VCaP (cell line): Measurements from ENCODE around the gene EBLN1.
A peak's percentile ranks its signal among the peaks of the same experiment; 100 is the strongest.

Experiments used
- H3K27ac ChIP-seq: fragments of 450-650 bp; 2 replicates; pipeline ENCODE4 v1.5.1; 2017
- TF ChIP-seq, protein P1 (sequence below): fragments of 450-650 bp; conservative IDR thresholded peaks from 2 replicates; pipeline ENCODE4 v1.5.1; 2017; ENCODE audit warnings: mild to moderate bottlenecking, moderate library complexity

The EBLN1 gene

DNA sequence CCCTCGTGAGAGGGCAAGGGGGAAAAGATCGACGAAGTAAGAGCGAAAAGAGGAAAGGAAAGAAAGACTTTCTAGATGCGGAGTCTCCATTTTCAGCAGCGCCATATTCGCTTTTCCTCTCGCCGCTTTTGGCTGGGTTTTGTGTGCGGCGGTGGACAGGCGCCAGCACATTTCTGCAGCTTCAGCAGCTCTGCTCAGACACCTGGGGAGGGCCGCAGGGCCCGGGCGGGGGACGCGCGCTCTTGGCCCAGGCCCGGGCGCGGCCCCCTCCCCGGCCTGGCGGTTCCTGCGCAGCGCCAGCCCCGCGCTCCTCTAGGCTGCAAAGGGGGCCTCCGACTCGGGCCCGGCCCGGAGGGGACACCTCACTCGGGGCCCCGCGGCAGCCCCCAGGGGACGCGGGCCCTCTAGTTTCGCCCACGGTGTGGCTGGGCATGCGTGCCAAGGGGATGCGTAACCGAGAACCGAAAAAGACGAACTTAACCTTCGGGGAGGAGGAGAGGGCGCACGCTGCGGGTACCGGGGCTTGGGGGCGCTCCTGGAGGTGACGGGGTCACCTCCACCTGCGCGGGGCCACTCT is 34.5 kb upstream of the EBLN1 start:
- TF ChIP-seq, protein P1, sequence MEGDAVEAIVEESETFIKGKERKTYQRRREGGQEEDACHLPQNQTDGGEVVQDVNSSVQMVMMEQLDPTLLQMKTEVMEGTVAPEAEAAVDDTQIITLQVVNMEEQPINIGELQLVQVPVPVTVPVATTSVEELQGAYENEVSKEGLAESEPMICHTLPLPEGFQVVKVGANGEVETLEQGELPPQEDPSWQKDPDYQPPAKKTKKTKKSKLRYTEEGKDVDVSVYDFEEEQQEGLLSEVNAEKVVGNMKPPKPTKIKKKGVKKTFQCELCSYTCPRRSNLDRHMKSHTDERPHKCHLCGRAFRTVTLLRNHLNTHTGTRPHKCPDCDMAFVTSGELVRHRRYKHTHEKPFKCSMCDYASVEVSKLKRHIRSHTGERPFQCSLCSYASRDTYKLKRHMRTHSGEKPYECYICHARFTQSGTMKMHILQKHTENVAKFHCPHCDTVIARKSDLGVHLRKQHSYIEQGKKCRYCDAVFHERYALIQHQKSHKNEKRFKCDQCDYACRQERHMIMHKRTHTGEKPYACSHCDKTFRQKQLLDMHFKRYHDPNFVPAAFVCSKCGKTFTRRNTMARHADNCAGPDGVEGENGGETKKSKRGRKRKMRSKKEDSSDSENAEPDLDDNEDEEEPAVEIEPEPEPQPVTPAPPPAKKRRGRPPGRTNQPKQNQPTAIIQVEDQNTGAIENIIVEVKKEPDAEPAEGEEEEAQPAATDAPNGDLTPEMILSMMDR = no peak
- peak overlapping the region; percentile 80 for H3K27ac ChIP-seq

DNA sequence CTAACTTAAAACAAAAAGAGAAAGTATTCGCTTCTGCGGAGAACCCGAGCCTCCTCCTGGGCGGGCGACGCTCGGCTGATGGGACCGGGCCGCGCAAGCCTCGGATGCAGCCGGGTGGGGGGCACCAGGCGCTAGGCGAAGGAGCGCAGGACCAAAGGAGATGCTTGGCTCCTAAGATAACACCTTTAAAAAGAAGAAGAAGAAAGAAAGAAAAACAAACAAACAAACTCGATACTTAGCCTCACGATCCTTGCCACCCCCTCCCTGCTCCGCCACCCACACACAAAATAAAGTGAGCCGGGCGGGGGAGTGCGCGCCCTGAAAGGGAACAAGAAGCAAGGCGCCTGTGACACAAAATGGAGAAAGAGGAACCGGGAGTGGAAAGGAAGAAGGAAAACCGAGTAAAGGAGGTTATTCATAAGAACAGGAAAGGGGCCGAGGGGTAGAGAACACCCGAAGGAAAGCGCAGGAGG is 34.0 kb upstream of the EBLN1 start:
- TF ChIP-seq, protein P1 = no peak
- H3K27ac ChIP-seq = peak overlapping the region; percentile 80

DNA sequence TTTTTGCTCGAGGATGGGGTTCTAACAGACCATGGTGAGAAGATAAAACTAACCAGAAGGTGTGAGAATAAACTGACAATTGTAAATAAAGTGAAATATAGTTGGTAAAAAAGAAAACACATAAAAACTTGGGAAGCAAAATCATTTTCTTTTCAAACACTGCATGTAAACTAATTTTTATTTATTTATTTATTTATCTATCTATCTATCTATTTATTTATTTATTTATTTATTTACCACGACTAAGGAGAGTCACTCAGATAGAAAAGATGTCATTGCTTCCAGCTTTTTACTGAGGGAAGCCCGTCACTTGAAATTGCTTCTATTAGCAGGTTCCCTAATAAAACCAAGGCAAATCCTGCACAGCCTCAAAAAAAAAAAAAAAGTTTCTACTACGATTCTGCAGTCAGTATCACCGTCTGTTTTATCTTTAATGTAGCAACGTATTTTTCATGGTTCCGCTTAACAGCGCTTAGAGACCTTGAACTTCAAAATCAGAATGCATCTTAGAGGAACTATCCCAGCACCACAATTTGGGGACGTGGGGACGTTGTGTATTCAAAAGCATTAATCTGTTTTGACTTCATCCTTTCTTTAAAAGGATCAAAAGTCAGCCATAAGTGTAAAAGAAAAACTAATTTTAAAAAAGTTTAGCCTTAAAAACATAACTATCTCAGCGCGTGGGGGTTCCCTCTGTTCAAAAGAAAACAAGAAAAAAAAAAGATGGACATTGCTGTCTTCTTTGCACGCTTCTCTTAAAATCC is 33.3 kb upstream of the EBLN1 start:
- TF ChIP-seq, protein P1 = no peak
- peak overlapping the region; percentile 80 for H3K27ac ChIP-seq

DNA sequence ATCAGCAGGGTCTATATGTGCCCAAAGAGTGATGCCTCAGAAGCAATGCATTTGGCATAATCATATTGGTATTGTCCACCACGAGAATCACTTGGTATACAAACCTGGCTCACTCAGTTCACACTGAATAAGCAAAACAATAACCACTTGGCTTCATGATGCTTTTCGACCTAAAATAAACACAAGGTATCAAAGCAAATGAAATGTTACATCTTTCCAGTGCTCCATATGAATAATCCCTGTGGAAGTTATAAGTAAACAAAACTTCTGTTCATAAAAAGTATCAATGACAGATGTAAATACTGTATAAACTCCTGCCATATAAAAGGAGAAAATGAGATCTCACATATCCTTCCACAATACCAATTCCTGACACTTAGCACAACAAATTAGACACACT is 29.8 kb upstream of the EBLN1 start:
- no peak overlapping the region for H3K27ac ChIP-seq
- TF ChIP-seq, protein P1 = no peak

DNA sequence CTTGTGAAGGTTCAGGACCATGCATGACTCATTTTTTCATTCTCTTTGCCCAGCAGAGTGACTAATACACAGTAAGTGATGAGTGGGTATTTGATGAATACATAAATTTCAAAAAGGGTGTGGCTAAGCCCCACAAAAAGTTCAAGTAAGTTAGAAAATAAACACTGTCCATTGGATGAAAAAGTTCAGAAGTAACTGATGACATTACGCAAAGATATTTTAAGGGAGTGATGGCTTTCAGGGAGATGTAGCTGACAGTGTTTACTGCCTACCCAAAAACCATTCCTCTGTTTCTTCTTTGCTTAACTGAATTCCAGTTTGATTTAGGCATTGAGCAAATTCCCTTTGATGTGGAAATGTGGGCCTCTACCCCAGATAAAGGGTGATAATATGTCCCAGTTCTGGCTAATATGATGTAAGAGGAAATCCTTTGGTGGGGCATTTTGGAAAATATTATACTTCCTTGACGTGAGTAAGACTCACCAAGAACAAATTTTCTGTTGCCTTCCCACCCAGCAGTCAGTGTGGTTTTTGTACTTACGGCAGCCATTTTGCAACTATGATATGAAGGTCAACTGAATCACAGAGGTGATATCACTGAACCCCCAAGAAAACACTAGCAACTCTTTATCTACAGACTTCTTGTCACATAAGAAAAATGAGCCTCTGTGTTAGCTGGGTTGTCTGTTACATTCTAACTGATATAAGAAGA is 29.0 kb upstream of the EBLN1 start:
- no peak overlapping the region for H3K27ac ChIP-seq
- TF ChIP-seq, protein P1 = no peak

DNA sequence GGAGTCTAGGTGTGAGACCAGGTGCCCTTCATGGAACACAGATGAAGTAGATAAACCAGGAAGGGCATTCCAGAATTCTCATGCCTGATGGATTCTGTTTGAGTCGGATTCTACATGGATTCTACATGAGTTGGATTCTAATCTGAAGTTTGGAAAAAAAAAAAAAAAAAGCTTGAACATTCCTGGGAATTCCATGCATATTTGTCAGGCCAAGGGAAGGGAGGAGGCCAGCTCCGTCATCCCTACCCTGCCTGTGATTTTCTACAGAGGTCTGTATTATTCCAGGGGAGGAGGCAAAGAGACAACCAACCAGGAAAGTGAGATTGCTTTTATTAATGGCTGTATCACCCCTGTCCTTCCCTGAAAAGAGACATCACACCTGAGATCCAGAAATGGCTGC is 27.8 kb upstream of the EBLN1 start:
- TF ChIP-seq, protein P1 = no peak

DNA sequence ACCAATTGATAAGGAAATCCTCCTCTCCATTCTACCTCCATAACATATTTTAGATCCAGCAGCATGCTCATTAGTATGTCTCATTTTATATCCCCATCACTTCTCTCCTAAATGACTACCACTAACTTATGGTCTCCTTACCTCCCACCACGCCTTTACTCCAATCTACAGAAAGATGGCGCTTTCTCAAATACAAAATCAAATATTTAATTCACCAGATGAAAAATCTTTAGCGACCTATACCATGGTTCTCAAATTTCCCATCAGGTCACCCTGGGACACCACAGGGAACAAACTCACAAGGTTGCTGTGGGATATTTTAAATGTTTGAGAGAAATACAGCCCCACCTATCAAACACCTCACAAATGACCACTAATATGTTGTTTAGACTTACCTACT is 27.0 kb upstream of the EBLN1 start:
- TF ChIP-seq, protein P1 = no peak
- H3K27ac ChIP-seq = no peak overlapping the region

More for the DNA sequence above, 27.8 kb upstream of the EBLN1 start:
- no peak overlapping the region for H3K27ac ChIP-seq
